ENCODE data around the gene ABHD1.
"Not testable (repeated sequence)": the region's sequence is repeated elsewhere in the genome, so short reads cannot be mapped to it uniquely, and the experiment has no call there.

The ABHD1 gene

DNA sequence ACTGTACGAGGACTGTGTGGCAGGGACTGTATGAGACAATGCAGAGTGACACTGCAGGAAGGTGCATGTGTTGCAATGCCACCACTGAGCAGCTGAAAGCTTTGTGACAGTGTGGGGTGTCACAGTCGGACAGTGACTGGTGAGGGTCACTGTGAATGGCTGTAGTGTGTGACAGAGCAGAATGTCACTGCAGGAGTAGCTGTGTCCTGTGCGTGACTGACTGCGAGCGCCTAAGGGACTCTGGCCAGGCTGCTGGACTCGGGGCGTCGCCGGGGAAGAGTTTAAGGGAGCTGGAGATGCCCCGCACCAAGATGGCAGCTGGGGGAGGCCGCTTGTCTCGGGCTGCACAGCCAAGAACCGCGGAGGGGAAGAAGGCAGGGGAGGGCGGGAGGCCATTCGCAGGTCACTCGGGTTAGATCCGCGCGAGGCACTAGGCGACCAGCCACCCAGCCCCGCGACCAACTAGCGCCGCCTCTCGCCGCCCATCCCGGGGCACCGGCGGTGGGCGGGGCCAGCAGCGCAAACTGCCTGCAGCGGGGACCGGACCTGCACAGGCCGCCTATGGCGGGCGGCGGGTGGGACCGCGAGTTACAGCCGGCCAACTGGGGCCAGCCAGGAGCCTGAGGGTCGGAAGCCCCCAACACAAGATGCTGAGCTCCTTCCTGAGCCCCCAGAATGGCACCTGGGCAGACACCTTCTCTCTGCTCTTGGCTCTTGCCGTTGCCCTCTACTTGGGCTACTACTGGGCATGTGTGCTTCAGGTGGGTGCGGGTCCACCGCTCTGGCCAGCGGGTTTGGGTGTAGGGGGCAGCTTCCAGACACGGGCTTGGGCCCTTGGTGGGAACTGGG, at the start of gene ABHD1:
TSS of gene ABHD1 (plus strand) at position 514 of the 849 bp plus-strand sequence. CDS start at position 648, 134 bp downstream.
- peak; percentile 43 for DNase-seq

DNA sequence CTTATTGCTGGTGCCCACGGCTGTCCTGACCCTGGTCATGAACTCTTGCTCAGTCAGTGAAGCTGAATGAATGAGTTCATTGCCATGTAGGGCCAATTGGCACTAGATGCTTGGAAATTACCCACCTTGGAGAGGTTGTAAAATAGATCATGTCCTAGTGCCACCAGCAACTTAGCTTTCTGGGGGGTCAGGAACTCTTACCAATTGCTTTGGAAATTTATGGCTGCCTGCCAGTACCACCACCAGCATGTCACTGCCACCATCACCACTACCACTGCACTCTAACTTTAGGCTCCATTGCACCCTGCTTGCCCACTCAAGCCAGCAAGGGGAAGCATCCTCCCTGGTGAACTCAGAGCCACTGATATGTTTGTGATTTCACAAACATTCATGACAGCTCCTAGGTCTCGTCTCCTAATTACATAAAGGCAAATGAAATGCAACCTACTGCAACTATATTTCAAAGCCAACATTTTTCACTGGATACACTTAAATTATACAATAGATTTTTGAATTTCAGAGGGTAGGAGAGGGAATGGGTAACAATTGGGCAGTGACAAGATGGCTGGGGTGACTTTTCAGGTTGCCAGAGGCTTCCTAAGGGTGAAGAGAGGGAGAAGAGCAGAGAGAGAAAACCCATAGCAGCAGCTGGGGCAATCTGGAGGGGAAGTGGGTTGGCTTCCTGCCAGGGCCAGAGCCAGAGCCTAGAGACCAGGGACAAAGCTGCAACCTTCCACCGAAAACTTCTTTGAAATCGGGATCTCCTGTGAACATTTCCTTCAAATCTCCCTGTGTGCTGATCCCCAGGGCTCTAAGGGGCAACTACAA, 48.7 kb upstream of the ABHD1 start:
- DNase-seq, result peak; percentile 52

DNA sequence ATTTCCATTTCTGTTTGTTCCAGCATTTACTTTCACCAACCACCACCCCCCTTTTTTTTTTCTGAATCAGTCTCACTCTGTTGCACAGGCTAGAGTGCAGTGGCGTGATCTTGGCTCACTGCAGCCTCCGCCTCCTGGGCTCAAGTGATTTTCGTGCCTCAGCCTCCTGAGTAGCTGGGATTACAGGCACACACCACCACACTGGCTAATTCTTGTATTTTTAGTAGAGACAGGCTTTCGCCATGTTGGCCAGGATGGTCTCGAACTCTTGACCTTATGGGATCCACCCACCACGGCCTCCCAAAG, 48.1 kb upstream of the ABHD1 start:
- DNase-seq, result not testable (repeated sequence)

DNA sequence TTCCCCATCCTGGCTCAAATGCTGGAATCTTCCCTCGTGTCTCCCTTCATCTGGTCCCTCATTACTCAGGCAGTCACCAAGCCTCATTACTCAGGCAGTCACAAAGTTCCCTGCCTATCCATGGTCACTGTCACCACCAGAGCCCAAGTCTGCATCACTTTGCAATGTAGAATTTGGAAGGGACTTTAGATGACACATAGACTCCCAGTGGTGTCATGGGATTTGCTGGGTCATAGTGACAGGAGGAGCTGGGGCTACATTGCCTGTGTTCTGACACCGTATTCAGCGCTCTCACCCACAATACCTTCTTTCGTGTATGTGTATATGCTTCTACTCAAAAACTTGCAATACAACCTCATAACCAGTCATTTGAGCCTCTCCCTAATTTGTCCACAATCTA, 47.3 kb upstream of the ABHD1 start:
- peak; percentile 65 for DNase-seq

DNA sequence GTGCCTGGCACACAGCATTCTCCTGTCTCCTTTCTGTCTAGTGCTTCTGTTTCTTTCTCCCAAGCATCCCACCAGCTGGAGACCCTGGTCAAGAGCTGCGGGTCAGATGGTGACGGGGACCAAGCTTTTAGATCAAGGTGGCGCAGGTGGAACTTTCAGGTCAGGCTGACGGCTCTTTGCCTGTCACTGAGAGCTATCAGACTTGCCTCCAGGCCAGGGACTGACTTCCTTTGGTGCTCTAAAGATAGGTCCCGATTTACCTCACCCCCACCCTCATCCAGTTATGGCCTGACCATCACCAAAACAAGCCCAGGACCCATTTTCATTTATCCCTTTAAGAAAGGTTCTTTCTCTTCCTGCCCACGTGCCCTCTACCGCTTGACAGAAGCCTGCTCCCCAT, 46.4 kb upstream of the ABHD1 start:
- DNase-seq, result no peak

DNA sequence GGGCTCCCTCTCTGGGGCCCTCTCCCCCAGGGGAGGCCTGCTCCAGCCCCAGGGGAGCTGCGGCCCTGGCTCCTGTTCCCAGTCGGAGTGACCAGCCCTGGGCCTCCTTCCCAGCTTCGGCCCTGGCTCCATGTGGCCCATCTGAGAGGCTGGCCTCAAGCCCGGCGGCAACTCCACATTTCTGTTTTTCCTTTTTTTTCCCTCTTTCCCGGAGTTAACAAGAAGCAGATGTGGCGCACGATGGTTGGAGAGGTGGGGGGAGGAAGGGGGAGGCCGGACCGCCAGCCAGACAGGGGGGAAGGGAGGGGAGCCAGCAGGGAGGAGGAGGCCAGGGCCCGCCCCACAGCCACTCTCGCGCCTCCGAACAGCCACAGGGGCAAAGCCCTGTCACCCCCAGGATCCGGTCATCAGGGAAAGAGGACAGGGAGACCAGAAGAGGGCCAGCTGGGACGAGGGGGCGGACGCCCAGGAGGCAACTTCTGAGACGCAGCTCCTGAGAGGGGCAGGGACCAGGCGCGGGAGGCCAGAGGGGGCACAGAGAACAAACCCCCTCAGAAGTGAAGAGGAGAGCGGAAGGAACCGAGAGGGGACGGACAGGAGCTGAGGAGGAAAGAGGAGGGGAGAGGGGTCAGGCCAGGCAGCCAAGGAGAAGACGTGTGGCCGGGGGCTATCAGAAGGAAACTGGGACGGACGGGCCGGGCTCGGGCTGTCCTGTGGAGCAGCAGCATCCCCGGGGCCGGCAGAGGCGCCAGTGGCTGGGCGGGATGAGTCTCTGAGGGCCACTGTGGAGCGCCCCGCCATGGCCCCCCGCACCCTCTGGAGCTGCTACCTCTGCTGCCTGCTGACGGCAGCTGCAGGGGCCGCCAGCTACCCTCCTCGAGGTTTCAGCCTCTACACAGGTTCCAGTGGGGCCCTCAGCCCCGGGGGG, 45.1 kb upstream of the ABHD1 start, which contains the start of gene EMILIN1:
TSS of gene EMILIN1 (plus strand) at position 349 of the 928 bp plus-strand sequence. CDS start at position 800, 451 bp downstream.
- DNase-seq, result no peak

DNA sequence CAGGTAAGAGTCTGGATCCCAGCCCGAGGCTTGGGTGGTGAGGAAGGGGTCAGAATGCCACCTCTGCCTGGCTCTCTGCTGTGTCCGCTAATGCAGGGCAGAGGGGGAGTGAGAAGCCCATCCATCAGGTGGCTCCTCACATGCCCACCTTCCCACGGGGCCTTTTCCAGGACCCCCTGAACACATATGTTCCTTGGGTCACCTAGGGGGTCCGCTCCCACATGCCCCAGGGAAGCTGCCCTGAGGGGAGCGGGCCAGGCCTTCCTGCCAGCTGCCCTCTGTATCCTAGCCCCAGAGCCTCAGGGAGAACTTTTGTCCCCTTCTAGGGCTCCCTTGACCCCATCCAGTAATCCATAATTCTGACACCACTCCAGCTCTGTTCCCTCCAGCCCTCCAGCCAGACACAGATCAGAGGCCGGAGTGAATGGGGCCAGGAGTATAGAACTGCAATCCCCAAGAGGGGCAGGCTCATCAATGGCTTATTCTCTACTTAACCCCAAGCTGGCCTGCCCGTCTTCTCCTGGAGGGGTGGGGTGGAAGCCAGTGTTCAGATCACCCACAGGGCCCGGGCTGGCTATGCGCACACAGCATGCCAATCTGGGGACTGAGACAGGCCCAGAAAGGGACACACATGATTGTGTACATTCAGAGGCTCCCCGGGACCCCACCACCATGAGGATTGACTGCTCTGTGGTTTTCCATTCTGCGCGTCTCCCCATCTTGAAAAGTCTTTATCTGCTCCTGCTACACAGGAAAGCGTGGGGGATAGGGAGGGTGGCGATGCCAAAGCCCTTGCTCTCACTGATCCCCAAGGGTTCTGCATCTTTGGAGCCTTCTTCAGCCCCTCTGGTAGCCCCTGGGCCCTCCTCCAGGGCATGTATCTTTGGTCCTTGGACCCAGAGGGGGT, 44.1 kb upstream of the ABHD1 start:
- no peak for DNase-seq

DNA sequence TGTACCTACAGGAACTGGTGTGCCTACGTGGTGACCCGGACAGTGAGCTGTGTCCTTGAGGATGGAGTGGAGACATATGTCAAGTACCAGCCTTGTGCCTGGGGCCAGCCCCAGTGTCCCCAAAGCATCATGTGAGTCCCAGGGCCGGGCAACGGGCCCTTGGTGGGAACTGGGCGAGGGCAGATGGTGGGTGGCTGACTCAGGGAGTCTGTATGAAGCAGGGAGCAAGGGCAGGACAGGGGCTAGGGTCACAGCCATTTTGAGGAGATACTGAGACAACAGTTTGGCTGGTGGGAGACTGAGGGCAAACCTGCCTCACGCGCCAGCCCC, 43.5 kb upstream of the ABHD1 start:
- DNase-seq, result peak; percentile 29

DNA sequence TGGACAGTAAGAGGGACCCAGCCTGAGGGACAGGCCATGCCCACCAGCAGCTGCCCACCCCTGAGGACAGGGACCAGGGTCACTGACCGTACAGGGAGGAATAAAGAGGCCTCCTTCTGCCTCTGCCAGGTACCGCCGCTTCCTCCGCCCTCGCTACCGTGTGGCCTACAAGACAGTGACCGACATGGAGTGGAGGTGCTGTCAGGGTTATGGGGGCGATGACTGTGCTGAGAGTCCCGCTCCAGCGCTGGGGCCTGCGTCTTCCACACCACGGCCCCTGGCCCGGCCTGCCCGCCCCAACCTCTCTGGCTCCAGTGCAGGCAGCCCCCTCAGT, 43.0 kb upstream of the ABHD1 start:
- DNase-seq, result no peak

DNA sequence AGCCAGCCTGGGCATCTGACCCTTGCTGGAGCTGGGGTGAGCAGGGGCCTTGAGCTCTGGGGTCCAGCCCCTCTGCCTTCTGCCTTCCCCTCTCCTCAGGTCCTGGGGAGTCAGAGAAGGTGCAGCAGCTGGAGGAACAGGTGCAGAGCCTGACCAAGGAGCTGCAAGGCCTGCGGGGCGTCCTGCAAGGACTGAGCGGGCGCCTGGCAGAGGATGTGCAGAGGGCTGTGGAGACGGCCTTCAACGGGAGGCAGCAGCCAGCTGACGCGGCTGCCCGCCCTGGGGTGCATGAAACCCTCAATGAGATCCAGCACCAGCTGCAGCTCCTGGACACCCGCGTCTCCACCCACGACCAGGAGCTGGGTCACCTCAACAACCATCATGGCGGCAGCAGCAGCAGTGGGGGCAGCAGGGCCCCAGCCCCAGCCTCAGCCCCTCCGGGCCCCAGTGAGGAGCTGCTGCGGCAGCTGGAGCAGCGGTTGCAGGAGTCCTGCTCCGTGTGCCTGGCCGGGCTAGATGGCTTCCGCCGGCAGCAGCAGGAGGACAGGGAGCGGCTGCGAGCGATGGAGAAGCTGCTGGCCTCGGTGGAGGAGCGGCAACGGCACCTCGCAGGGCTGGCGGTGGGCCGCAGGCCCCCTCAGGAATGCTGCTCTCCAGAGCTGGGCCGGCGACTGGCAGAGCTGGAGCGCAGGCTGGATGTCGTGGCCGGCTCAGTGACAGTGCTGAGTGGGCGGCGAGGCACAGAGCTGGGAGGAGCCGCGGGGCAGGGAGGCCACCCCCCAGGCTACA, 41.4 kb upstream of the ABHD1 start:
- no peak for DNase-seq

DNA sequence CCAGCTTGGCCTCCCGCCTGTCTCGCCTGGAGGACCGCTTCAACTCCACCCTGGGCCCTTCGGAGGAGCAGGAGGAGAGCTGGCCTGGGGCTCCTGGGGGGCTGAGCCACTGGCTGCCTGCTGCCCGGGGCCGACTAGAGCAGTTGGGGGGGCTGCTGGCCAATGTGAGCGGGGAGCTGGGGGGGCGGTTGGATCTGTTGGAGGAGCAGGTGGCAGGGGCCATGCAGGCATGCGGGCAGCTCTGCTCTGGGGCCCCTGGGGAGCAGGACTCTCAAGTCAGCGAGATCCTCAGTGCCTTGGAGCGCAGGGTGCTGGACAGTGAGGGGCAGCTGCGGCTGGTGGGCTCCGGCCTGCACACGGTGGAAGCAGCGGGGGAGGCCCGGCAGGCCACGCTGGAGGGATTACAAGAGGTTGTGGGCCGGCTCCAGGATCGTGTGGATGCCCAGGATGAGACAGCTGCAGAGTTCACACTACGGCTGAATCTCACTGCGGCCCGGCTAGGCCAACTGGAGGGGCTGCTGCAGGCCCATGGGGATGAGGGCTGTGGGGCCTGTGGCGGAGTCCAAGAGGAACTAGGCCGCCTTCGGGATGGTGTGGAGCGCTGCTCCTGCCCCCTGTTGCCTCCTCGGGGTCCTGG, 40.7 kb upstream of the ABHD1 start:
- no peak for DNase-seq

DNA sequence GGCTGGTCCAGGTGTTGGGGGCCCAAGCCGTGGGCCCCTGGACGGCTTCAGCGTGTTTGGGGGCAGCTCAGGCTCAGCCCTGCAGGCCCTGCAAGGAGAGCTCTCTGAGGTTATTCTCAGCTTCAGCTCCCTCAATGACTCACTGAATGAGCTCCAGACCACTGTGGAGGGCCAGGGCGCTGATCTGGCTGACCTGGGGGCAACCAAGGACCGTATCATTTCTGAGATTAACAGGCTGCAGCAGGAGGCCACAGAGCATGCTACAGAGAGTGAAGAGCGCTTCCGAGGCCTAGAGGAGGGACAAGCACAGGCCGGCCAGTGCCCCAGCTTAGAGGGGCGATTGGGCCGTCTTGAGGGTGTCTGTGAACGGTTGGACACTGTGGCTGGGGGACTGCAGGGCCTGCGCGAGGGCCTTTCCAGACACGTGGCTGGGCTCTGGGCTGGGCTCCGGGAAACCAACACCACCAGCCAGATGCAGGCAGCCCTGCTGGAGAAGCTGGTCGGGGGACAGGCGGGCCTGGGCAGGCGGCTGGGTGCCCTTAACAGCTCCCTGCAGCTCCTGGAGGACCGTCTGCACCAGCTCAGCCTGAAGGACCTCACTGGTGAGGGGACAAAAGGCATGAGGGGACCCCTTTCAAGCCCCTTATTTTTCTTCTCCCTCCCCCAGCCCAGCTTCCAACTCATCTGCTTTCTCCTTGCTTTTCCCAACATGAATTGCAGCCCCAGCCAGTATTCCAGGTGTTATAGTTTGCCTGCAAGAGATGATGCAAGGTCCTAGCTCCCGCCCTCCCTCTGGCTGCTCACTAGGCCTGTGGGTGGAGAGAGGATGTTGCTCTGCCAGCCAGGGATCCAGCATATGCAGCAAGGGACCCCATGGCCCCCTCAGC, 40.0 kb upstream of the ABHD1 start:
- no peak for DNase-seq

DNA sequence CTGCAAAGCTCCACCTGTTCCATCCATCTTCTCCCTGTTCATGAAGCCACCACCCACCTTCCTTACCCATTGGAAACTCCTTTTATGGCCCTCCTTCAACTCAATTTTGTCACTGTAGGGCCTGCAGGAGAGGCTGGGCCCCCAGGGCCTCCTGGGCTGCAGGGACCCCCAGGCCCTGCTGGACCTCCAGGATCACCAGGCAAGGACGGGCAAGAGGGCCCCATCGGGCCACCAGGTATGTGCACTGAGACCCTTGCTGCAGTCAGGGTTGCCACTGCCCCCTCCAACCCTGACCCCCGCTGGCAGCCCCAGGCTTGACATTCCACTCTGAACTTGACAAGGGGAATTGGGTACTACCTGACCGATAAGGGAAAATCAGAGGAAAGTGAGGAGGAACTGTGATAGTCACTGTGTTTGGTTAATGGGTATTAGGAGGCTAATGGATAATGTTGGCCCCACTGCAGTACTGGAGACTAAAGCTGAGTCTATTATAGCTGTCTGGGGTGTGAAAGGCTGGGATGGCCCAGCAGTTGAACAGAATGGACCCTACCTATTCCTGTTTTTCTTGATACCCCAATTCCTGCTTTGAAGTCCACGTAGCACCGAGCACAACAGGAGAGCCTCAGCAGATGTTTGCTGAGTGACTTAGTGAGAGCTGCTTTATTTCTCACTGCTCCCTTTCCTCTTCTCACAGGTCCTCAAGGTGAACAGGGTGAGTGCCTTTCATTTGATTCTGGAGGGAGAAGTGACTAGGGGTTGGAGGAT, 39.1 kb upstream of the ABHD1 start:
- DNase-seq, result no peak

DNA sequence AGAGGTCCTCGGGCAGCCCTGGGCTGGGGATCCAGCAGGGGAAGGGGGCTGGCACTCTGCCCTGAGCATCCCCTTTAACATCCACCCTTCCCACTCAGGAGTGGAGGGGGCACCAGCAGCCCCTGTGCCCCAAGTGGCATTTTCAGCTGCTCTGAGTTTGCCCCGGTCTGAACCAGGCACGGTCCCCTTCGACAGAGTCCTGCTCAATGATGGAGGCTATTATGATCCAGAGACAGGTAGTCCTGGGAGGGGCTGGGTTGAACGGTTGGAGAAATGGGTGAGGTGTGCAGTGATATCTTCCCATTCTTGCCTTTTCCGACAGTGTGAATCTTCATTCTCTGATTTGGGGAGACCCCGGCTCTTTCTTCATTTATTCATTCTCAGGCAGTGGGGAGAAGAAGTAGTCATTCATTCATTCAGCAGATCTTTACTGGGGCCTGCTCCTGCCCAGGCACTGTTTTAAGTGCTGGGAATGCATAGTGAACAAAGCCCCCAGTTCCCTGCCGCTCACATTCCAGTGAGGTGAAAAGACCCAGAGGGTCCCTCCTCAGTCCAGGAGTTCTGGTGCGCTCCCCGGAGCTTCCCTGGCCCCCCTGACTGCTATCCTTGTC, 38.4 kb upstream of the ABHD1 start:
- DNase-seq, result no peak

DNA sequence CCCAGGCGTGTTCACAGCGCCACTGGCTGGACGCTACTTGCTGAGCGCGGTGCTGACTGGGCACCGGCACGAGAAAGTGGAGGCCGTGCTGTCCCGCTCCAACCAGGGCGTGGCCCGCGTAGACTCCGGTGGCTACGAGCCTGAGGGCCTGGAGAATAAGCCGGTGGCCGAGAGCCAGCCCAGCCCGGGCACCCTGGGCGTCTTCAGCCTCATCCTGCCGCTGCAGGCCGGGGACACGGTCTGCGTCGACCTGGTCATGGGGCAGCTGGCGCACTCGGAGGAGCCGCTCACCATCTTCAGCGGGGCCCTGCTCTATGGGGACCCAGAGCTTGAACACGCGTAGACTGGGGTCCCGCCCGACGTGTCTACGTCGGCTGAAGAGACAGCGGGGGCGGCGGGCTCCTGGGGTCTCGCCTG, 37.9 kb upstream of the ABHD1 start:
- peak; percentile 70 for DNase-seq

DNA sequence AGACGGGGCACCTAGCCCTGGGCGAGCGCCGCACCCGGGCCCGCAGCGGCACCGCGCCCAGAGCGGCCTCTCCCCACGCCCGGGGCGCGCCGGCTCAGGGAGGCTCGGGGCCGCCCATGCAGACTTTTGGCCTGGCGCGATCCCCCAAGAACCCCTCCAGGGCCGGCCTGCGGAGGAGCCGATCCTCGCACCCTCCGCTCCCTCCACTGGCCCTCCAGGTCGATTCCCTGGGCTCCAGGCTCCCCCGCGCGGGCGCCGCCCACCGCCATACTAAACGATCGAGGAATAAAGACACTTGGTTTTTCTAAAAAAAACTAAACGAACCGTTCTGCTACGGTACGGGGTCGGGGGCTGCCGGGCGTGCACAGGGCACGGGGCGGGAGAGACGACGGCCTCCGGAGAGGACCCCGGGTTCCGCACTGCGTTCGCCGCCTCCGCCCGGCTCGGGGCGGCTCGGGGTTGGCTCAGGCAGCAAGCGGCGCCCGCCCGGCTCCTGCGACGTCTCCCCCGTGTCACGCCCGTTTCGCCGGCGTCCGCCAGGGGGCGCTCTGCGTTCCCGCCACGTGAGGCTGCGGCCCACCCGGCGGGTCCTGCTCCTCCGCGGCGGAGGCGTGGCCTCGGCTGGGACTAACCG, 37.4 kb upstream of the ABHD1 start:
- DNase-seq, result peak; percentile 98

DNA sequence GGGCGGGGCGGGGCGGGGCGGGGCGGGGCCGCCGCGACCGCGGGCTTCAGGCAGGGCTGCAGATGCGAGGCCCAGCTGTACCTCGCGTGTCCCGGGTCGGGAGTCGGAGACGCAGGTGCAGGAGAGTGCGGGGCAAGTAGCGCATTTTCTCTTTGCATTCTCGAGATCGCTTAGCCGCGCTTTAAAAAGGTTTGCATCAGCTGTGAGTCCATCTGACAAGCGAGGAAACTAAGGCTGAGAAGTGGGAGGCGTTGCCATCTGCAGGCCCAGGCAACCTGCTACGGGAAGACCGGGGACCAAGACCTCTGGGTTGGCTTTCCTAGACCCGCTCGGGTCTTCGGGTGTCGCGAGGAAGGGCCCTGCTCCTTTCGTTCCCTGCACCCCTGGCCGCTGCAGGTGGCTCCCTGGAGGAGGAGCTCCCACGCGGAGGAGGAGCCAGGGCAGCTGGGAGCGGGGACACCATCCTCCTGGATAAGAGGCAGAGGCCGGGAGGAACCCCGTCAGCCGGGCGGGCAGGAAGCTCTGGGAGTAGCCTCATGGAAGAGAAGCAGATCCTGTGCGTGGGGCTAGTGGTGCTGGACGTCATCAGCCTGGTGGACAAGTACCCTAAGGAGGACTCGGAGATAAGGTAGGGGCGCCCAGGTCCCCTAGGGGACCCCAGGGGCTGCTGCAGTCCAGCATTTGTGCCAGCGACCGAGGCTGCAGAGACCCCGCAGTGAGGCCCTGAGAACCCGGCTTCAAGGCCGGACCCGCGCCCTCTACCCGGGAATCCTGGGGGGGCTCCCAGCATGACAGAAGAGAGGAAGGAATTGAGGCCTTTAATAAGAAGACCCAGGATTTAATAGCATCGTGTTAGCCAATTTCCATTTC, 36.7 kb upstream of the ABHD1 start, which contains the start of gene KHK:
TSS of gene KHK (plus strand) at position 49 of the 870 bp plus-strand sequence. CDS start at position 537, 488 bp downstream.
- DNase-seq, result no peak

All from suppressor macrophage treated with lipopolysaccharide for 4 hours (primary cell).